Endothelial cell of umbilical vein (primary cell): ENCODE data around the gene BBS5. TPM values are rescaled to one million over a fixed set of nuclear protein-coding genes. Genes with fewer than 3 reads are reported as not detected.

Source experiments
- BruUV-seq: library from RNA; stranded (reverse); fragments of 400-500 nt; replicated peaks from 2 replicates; lab custom pipeline; 2021; lab: Mats Ljungman, UMichigan
- CTCF ChIA-PET: fragments of 300-600, 350-600 bp; sonication (Branson Sonifier 250); formaldehyde crosslinking; loops from one replicate; lab custom pipeline; 2021; ENCODE audit warnings: antibody characterized with exemption, inconsistent platforms; lab: Charles Lee
- POLR2A ChIA-PET: fragments of 300-600, 350-600 bp; sonication (Branson Sonifier 250); formaldehyde crosslinking; loops from one replicate; lab custom pipeline; 2021; ENCODE audit warnings: antibody characterized with exemption, inconsistent platforms; lab: Charles Lee
- DNase-seq: peaks from one replicate; pipeline ENCODE4 v3.0.0-alpha.2; 2011; ENCODE audit warnings: low read depth, low spot score
- FAIRE-seq: peaks from 2 replicates; lab custom pipeline; 2011; peaks lifted over from hg19 to GRCh38; lab: Jason Lieb, UNC
- H2AFZ ChIP-seq: 2 replicates; pipeline ENCODE4 v1.6.0; 2012; ENCODE audit warnings: low read depth, low read length, control low read depth, inconsistent platforms
- H3K27ac ChIP-seq: 2 replicates; pipeline ENCODE4 v1.5.1; 2011; ENCODE audit warnings: low read depth, mild to moderate bottlenecking, control low read depth, low read length, moderate library complexity; ENCODE audit not compliant: insufficient read depth
- H3K27me3 ChIP-seq, 2 experiments: 2 replicates each; pipeline versions ENCODE4 v1.6.0 to v1.6.1; 2011; ENCODE audit warnings: low read length in 2 of 2, mixed read lengths in 1 of 2; ENCODE audit not compliant: control insufficient read depth in 2 of 2, insufficient read depth in 2 of 2
- H3K36me3 ChIP-seq, 2 experiments: 2 replicates in 1 of 2; 3 replicates in 1 of 2; pipeline ENCODE4 v1.5.1; 2011; ENCODE audit warnings: low read length in 2 of 2, mild to moderate bottlenecking in 1 of 2, moderate library complexity in 1 of 2; ENCODE audit not compliant: control insufficient read depth in 2 of 2, insufficient read depth in 2 of 2; ENCODE audit errors: extremely low read depth in 1 of 2
- H3K4me1 ChIP-seq: 3 replicates; pipeline ENCODE4 v1.5.1; 2011; ENCODE audit warnings: mild to moderate bottlenecking, low read length; ENCODE audit not compliant: control insufficient read depth, insufficient read depth; ENCODE audit errors: extremely low read depth
- H3K4me2 ChIP-seq: 2 replicates; pipeline ENCODE4 v1.6.1; 2011; ENCODE audit warnings: low read length, control low read depth, mixed read lengths; ENCODE audit not compliant: insufficient read depth
- H3K4me3 ChIP-seq, 3 experiments: fragments of 200-600 bp in 1 of 3; sonication (generic), shearing (Covaris generic) in 1 of 3; replicated peaks in 1 of 3; 2 replicates each; pipeline ENCODE4 v1.5.1; 2011 to 2016; ENCODE audit warnings: control low read depth in 3 of 3, low read length in 3 of 3, mild to moderate bottlenecking in 2 of 3, inconsistent platforms in 1 of 3, low read depth in 1 of 3, moderate library complexity in 1 of 3; ENCODE audit not compliant: insufficient read depth in 1 of 3
- H3K79me2 ChIP-seq: 2 replicates; pipeline ENCODE4 v1.6.0; 2012; ENCODE audit warnings: low read length, inconsistent platforms; ENCODE audit not compliant: control insufficient read depth, insufficient read depth
- H3K9ac ChIP-seq: replicated peaks from 2 replicates; pipeline ENCODE3; 2011; ENCODE audit warnings: low read length, control low read depth; ENCODE audit not compliant: insufficient read depth; ENCODE audit errors: extremely low read depth
- H3K9me1 ChIP-seq: replicated peaks from 3 replicates; pipeline ENCODE4 v1.6.0; 2011; ENCODE audit warnings: mild to moderate bottlenecking, low read length; ENCODE audit not compliant: control insufficient read depth, insufficient read depth; ENCODE audit errors: extremely low read depth
- H3K9me3 ChIP-seq: replicated peaks from 2 replicates; pipeline ENCODE4 v1.5.1; 2012; ENCODE audit warnings: low read length, inconsistent platforms; ENCODE audit not compliant: control insufficient read depth, insufficient read depth
- H4K20me1 ChIP-seq: replicated peaks from 2 replicates; pipeline ENCODE3; 2011; ENCODE audit warnings: mild to moderate bottlenecking, low read length; ENCODE audit not compliant: control insufficient read depth, insufficient read depth; ENCODE audit errors: extremely low read depth
- CTCF ChIP-seq, 2 donors: IDR thresholded peaks; 1 replicate in 1 of 2; 2 replicates in 1 of 2; pipeline ENCODE4 v1.5.1; 2011; ENCODE audit warnings: low read length in 2 of 2, mild to moderate bottlenecking in 2 of 2, moderate library complexity in 2 of 2, control low read depth in 1 of 2, inconsistent platforms in 1 of 2, low read depth in 1 of 2; ENCODE audit not compliant: insufficient read depth in 1 of 2; ENCODE audit errors: extremely low read depth in 1 of 2
- EZH2 ChIP-seq: IDR thresholded peaks from 2 replicates; pipeline ENCODE4 v1.6.1; 2012; ENCODE audit warnings: borderline replicate concordance, low read depth, mild to moderate bottlenecking, moderate library complexity, low read length, inconsistent platforms; ENCODE audit not compliant: severe bottlenecking
- FOS ChIP-seq: IDR thresholded peaks from 2 replicates; pipeline ENCODE4 v1.6.1; 2011; ENCODE audit warnings: mild to moderate bottlenecking, low read length, moderate library complexity, borderline replicate concordance; ENCODE audit not compliant: insufficient read depth
- GATA2 ChIP-seq: IDR thresholded peaks from 2 replicates; pipeline ENCODE4 v1.7.0; 2011; ENCODE audit warnings: low read depth, mild to moderate bottlenecking, moderate library complexity, mixed read lengths, low read length; ENCODE audit not compliant: insufficient read length, insufficient read depth
- JUN ChIP-seq: IDR thresholded peaks from 2 replicates; pipeline ENCODE4 v1.6.1; 2011; ENCODE audit warnings: borderline replicate concordance, low read depth; ENCODE audit not compliant: insufficient read length, insufficient read depth
- MAX ChIP-seq: IDR thresholded peaks from 2 replicates; pipeline ENCODE4 v1.6.1; 2011; ENCODE audit not compliant: insufficient read depth, insufficient read length
- MYC ChIP-seq: IDR thresholded peaks from one replicate; pipeline ENCODE4 v1.6.1; 2011; ENCODE audit warnings: mild to moderate bottlenecking, low read depth, low read length
- POLR2A ChIP-seq: IDR thresholded peaks from 2 replicates; pipeline ENCODE4 v1.6.1; 2012; ENCODE audit warnings: low read depth, mild to moderate bottlenecking, control low read depth, low read length
- POLR2AphosphoS5 ChIP-seq: IDR thresholded peaks from 2 replicates; pipeline ENCODE4 v1.6.1; 2012; ENCODE audit warnings: low read depth, mild to moderate bottlenecking, control low read depth, low read length, moderate library complexity; ENCODE audit not compliant: insufficient read depth
- dilution Hi-C: fragments of 300-500 bp; cut with MboI; formaldehyde crosslinking; loops from one replicate; pipeline ENCODE4 v1.15.0; 2019; ENCODE audit warnings: low sequenced_read_pairs; ENCODE audit not compliant: extremely low pct_ligation_motif_present
- intact Hi-C: fragments of 100-400 bp; cut with micrococcal nuclease; formaldehyde crosslinking; loops from one replicate; pipeline ENCODE4 v1.10.0; 2022
- polyA plus RNA-seq, 4 experiments: library from polyadenylated mRNA; depleted of rRNA in 3 of 4; stranded (reverse) in 3 of 4; unstranded in 1 of 4; fragments of >200 nt; gene quantifications; 2 replicates each; pipeline versions ENCODE4 v1.2.1 to v1.2.3, GENCODE V29; 2011 to 2012; ENCODE audit warnings: missing spikeins in 1 of 4
- total RNA-seq: library from RNA; stranded (reverse); gene quantifications from 2 replicates; pipeline ENCODE4 v1.2.3, GENCODE V29; 2021

BBS5 gene
- total and polyA plus RNA-seq, 2 donors (not counting 3 experiments of a cell fraction or from before 2014, with no cell fraction given) = 2.9 to 5.6 TPM

GRCh38 chr2:169507698-169508097, 28.4 kb downstream of the BBS5 start:
- H4K20me1 ChIP-seq = no peaks in the 10 kb centered on the region
- H3K4me3 ChIP-seq = no peak overlapping the region
- dilution Hi-C loops = no loop called here
- H3K36me3 ChIP-seq = no peaks in the 10 kb centered on the region
- no peak overlapping the region for H3K9ac ChIP-seq
- TF ChIP-seq GATA2 = no peak
- TF ChIP-seq POLR2A = no peak
- TF ChIP-seq FOS = peak; percentile 93
- TF ChIP-seq JUN = peak; percentile 98
- TF ChIP-seq POLR2AphosphoS5 = no peak
- no peak for TF ChIP-seq MAX
- no peak for TF ChIP-seq MYC
- no peak for TF ChIP-seq EZH2
- TF ChIP-seq CTCF (IDR thresholded peaks at IDR 0.05; ENCODE audit: extremely low read depth in 1 of 2, insufficient read depth in 1 of 2, low read depth in 1 of 2, low read length in 2 of 2) = no peak
- H3K27me3 ChIP-seq = no peaks in the 10 kb centered on the region
- H3K9me3 ChIP-seq = no peaks in the 10 kb centered on the region
- H3K9me1 ChIP-seq = no peaks in the 10 kb centered on the region
- DNase-seq (peak; percentile 86), FAIRE-seq (peak; percentile 83)
- ChIA-PET CTCF (interaction anchor here (0.6 to 1.9 kb wide), 8 partner anchors 11 to 55 kb away, joined by 3 to 10 read pairs (median 4); partner anchors contain the start of gene BBS5), POLR2A (interaction anchor here (0.6 kb wide), 1 partner anchor 18 kb away, joined by 3 read pairs; no protein-coding TSS in a partner anchor)
- peak overlapping the region; percentile 60 for H3K4me2 ChIP-seq
- H3K79me2 ChIP-seq = no peaks in the 10 kb centered on the region
- no TSS peak for BruUV-seq
- peak overlapping the region; percentile 77 for H3K27ac ChIP-seq
- intact Hi-C loops = loop anchor here (2.0 kb wide), 1 partner anchor 29 kb away; the partner anchor contains the start of gene BBS5
- peaks cover 13% of the 10 kb centered on the region for H3K4me1 ChIP-seq
- H2AFZ ChIP-seq = no peak overlapping the region
